GM23338 (cell line): ENCODE measurements around the gene PDE1A. TPM values are rescaled to one million over a fixed set of nuclear protein-coding genes. Genes with fewer than 3 reads are reported as not detected.

Experiments used
- ATAC-seq: fragments of 200-7000 bp; cut with Tn5 transposase; 3 replicates; pipeline ENCODE4 v1.9.1; 2020
- DNase-seq: peaks from one replicate; pipeline ENCODE4 v3.0.0-alpha.2; 2015; ENCODE audit warnings: low spot score
- H2AFZ ChIP-seq: fragments of 200-600 bp; sonication (generic); 2 replicates; pipeline ENCODE4 v1.8.0; 2016; ENCODE audit warnings: antibody characterized with exemption, mild to moderate bottlenecking, moderate library complexity
- H3F3A ChIP-seq: fragments of 200-600 bp; sonication (generic); replicated peaks from 2 replicates; pipeline ENCODE4 v1.8.0; 2017; ENCODE audit warnings: antibody characterized with exemption, mixed run types, low read depth
- H3K27ac ChIP-seq: fragments of 200-600 bp; sonication (generic); 2 replicates; pipeline ENCODE4 v1.6.1; 2016; ENCODE audit warnings: low read depth
- H3K27me3 ChIP-seq: fragments of 200-600 bp; sonication (generic); 2 replicates; pipeline ENCODE4 v1.8.0; 2016; ENCODE audit warnings: mild to moderate bottlenecking, mixed run types, moderate library complexity; ENCODE audit not compliant: insufficient read depth
- H3K36me3 ChIP-seq: fragments of 200-600 bp; sonication (generic); 2 replicates; pipeline ENCODE4 v1.8.0; 2016; ENCODE audit warnings: mild to moderate bottlenecking; ENCODE audit not compliant: insufficient read depth
- H3K4me1 ChIP-seq: fragments of 200-600 bp; sonication (generic); 2 replicates; pipeline ENCODE4 v1.8.0; 2016; ENCODE audit warnings: mild to moderate bottlenecking, moderate library complexity; ENCODE audit not compliant: insufficient read depth
- H3K4me2 ChIP-seq: fragments of 200-600 bp; sonication (generic); 2 replicates; pipeline ENCODE4 v1.7.1; 2017; ENCODE audit warnings: mixed run types
- H3K4me3 ChIP-seq: fragments of 200-600 bp; sonication (generic); 2 replicates; pipeline ENCODE4 v1.6.1; 2016; ENCODE audit warnings: mixed run types
- H3K79me2 ChIP-seq: fragments of 200-600 bp; sonication (generic); replicated peaks from 2 replicates; pipeline ENCODE4 v1.8.0; 2017; ENCODE audit warnings: mild to moderate bottlenecking; ENCODE audit not compliant: insufficient read depth
- H3K9me2 ChIP-seq: fragments of 200-600 bp; sonication (generic); 2 replicates; pipeline ENCODE4 v1.8.0; 2017; ENCODE audit not compliant: insufficient read depth
- H4K20me1 ChIP-seq: fragments of 200-600 bp; sonication (generic); replicated peaks from 2 replicates; pipeline ENCODE4 v1.8.0; 2017; ENCODE audit warnings: mild to moderate bottlenecking; ENCODE audit not compliant: insufficient read depth
- H3K27ac Mint-ChIP-seq: 2 replicates; pipeline ENCODE4 v1.8.0; 2020; ENCODE audit warnings: inconsistent platforms, mild to moderate bottlenecking, moderate library complexity, mixed read lengths
- H3K27me3 Mint-ChIP-seq: 3 replicates; pipeline ENCODE4 v1.8.0; 2022; ENCODE audit warnings: low read depth, mild to moderate bottlenecking, moderate library complexity, mixed read lengths, inconsistent platforms; ENCODE audit not compliant: insufficient read depth, poor library complexity
- H3K36me3 Mint-ChIP-seq: 3 replicates; pipeline ENCODE4 v1.8.0; 2021; ENCODE audit warnings: low read depth, mild to moderate bottlenecking, inconsistent platforms, moderate library complexity, mixed read lengths
- H3K4me1 Mint-ChIP-seq: 3 replicates; pipeline ENCODE4 v1.8.0; 2020; ENCODE audit warnings: mild to moderate bottlenecking, inconsistent platforms, mixed read lengths
- H3K4me3 Mint-ChIP-seq: 3 replicates; pipeline ENCODE4 v1.8.0; 2021; ENCODE audit warnings: moderate library complexity, mild to moderate bottlenecking, inconsistent platforms, mixed read lengths
- H3K9me3 Mint-ChIP-seq: 3 replicates; pipeline ENCODE4 v1.8.0; 2020; ENCODE audit warnings: moderate library complexity, mild to moderate bottlenecking, inconsistent platforms, mixed read lengths
- CREB1 ChIP-seq: fragments of 250-450 bp; sonication (Bioruptor Pico); IDR thresholded peaks from 2 replicates; pipeline ENCODE4 v1.5.0; 2020; ENCODE audit warnings: low read depth, mild to moderate bottlenecking, moderate library complexity
- EZH2 ChIP-seq: fragments of 200-600 bp; sonication (generic); IDR thresholded peaks from one replicate; pipeline ENCODE4 v1.8.0; 2017; ENCODE audit warnings: antibody characterized with exemption, mild to moderate bottlenecking, low read depth; ENCODE audit not compliant: unreplicated experiment
- EZH2phosphoT487 ChIP-seq: fragments of 200-600 bp; sonication (generic); IDR thresholded peaks from one replicate; pipeline ENCODE4 v1.8.1; 2018; ENCODE audit warnings: antibody characterized with exemption; ENCODE audit not compliant: unreplicated experiment
- JUNB ChIP-seq: IDR thresholded peaks from one replicate; pipeline ENCODE4 v1.6.1; 2016; ENCODE audit warnings: antibody characterized with exemption; ENCODE audit not compliant: unreplicated experiment
- NANOG ChIP-seq: IDR thresholded peaks from 2 replicates; pipeline ENCODE4 v1.6.1; 2016; ENCODE audit warnings: antibody characterized with exemption, borderline replicate concordance
- POLR2AphosphoS5 ChIP-seq: IDR thresholded peaks from 2 replicates; pipeline ENCODE4 v1.6.1; 2016; ENCODE audit warnings: antibody characterized with exemption, low read depth
- STAT1 ChIP-seq: IDR thresholded peaks from one replicate; pipeline ENCODE4 v1.6.1; 2016; ENCODE audit warnings: antibody characterized with exemption; ENCODE audit not compliant: unreplicated experiment
- ZNF114 ChIP-seq: fragments of 250-450 bp; sonication (Bioruptor Pico); IDR thresholded peaks from 2 replicates; pipeline ENCODE4 v1.5.0; 2020; ENCODE audit warnings: mild to moderate bottlenecking, moderate library complexity
- ZNF331 ChIP-seq: fragments of 250-450 bp; sonication (Bioruptor Pico); IDR thresholded peaks from 2 replicates; pipeline ENCODE4 v1.5.0; 2020; ENCODE audit warnings: low read depth, mild to moderate bottlenecking, moderate library complexity
- polyA plus RNA-seq: library from polyadenylated mRNA; unstranded; fragments of >200 nt; fragmentation: Nextera tagmentation; extraction: Ambion mirVana; gene quantifications from 2 replicates; pipeline ENCODE4 v1.2.1, GENCODE V29; 2016
- total RNA-seq: library from RNA; depleted of rRNA; stranded (reverse); fragments of >200 nt; shearing (Covaris generic); gene quantifications from 2 replicates; pipeline ENCODE4 v1.2.3, GENCODE V29; 2014
- TF ChIP-seq, protein P1 (sequence below): IDR thresholded peaks from one replicate; pipeline ENCODE4 v1.6.1; 2018; ENCODE audit warnings: antibody characterized with exemption; ENCODE audit not compliant: unreplicated experiment
- TF ChIP-seq, protein P2 (sequence below): IDR thresholded peaks from 2 replicates; pipeline ENCODE4 v1.6.1; 2016; ENCODE audit warnings: antibody characterized with exemption
- TF ChIP-seq, protein P3 (sequence below): fragments of 250-450 bp; sonication (Bioruptor Pico); IDR thresholded peaks from 2 replicates; pipeline ENCODE4 v1.5.0; 2020; ENCODE audit warnings: mild to moderate bottlenecking, moderate library complexity
- TF ChIP-seq, protein P4 (sequence below), 2 experiments: fragments of 200-600 bp in 1 of 2; sonication (generic) in 1 of 2; conservative IDR thresholded peaks; 2 replicates each; pipeline versions ENCODE4 v1.5.1 to v1.6.1; 2016 to 2017; ENCODE audit warnings: antibody characterized with exemption in 2 of 2, low read depth in 2 of 2, mild to moderate bottlenecking in 2 of 2, moderate library complexity in 1 of 2

PDE1A gene
- total and polyA plus RNA-seq, 2 experiments from 2014 or later, result 0.28 to 0.31 TPM

DNA sequence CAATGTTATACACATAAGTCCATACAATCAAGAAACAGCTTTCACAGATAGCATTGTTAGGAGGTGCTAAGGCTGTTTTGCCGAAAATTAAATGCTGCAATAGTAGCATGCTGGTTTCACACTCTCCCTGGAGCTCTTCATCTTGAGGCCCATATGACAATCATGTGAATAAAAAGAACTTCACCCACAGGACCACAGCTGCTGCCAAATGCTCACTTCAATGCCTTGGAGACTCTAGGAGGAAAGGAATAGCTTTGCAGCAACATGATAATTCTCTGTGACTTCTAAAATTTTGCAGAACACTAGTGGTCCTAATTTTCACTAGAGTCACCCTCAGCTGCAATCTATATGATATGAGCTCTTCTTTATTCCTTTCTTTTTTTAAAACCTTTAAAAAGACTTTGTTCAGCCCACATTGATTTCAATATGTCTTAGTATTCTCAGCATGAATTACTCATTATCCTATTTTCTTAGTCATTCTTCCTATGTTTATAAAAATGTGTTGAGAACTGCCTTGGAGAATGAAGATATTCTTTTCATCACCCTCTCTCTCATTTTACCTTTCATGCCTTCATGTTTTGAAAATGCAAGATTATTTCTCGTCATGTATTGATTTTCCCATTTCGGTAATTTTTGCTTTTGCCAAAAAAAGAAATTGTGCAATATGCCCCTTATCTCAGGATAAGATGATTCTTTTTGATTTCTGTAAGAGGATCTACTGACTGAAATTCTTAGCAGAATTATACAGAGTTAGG lies 108.2 kb downstream of the PDE1A start:
- Histone ChIP-seq H3F3A (no peaks in the 10 kb centered on the region), H3K4me3 (no peak overlapping the region), H3K36me3 (no peaks in the 10 kb centered on the region), H3K27ac (no peak overlapping the region), H3K27me3 (no peaks in the 10 kb centered on the region), H3K4me2 (no peak overlapping the region), H3K9me2 (no peaks in the 10 kb centered on the region; the same call in 1 of the 2 replicates), H4K20me1 (no peaks in the 10 kb centered on the region), H2AFZ (no peak overlapping the region), H3K4me1 (no peaks in the 10 kb centered on the region), H3K79me2 (no peaks in the 10 kb centered on the region)
- DNase-seq (no peak), ATAC-seq (no peak)
- TF ChIP-seq EZH2phosphoT487 (no peak), NANOG (no peak), POLR2AphosphoS5 (no peak), STAT1 (no peak), ZNF114 (CRISPR knock-in tag) (no peak), CREB1 (CRISPR knock-in tag) (no peak), JUNB (no peak), ZNF331 (CRISPR knock-in tag) (no peak), EZH2 (no peak)
- TF ChIP-seq, protein P1, sequence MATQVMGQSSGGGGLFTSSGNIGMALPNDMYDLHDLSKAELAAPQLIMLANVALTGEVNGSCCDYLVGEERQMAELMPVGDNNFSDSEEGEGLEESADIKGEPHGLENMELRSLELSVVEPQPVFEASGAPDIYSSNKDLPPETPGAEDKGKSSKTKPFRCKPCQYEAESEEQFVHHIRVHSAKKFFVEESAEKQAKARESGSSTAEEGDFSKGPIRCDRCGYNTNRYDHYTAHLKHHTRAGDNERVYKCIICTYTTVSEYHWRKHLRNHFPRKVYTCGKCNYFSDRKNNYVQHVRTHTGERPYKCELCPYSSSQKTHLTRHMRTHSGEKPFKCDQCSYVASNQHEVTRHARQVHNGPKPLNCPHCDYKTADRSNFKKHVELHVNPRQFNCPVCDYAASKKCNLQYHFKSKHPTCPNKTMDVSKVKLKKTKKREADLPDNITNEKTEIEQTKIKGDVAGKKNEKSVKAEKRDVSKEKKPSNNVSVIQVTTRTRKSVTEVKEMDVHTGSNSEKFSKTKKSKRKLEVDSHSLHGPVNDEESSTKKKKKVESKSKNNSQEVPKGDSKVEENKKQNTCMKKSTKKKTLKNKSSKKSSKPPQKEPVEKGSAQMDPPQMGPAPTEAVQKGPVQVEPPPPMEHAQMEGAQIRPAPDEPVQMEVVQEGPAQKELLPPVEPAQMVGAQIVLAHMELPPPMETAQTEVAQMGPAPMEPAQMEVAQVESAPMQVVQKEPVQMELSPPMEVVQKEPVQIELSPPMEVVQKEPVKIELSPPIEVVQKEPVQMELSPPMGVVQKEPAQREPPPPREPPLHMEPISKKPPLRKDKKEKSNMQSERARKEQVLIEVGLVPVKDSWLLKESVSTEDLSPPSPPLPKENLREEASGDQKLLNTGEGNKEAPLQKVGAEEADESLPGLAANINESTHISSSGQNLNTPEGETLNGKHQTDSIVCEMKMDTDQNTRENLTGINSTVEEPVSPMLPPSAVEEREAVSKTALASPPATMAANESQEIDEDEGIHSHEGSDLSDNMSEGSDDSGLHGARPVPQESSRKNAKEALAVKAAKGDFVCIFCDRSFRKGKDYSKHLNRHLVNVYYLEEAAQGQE, result no peak
- TF ChIP-seq, protein P2, sequence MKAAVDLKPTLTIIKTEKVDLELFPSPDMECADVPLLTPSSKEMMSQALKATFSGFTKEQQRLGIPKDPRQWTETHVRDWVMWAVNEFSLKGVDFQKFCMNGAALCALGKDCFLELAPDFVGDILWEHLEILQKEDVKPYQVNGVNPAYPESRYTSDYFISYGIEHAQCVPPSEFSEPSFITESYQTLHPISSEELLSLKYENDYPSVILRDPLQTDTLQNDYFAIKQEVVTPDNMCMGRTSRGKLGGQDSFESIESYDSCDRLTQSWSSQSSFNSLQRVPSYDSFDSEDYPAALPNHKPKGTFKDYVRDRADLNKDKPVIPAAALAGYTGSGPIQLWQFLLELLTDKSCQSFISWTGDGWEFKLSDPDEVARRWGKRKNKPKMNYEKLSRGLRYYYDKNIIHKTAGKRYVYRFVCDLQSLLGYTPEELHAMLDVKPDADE, result no peak
- TF ChIP-seq, protein P3, sequence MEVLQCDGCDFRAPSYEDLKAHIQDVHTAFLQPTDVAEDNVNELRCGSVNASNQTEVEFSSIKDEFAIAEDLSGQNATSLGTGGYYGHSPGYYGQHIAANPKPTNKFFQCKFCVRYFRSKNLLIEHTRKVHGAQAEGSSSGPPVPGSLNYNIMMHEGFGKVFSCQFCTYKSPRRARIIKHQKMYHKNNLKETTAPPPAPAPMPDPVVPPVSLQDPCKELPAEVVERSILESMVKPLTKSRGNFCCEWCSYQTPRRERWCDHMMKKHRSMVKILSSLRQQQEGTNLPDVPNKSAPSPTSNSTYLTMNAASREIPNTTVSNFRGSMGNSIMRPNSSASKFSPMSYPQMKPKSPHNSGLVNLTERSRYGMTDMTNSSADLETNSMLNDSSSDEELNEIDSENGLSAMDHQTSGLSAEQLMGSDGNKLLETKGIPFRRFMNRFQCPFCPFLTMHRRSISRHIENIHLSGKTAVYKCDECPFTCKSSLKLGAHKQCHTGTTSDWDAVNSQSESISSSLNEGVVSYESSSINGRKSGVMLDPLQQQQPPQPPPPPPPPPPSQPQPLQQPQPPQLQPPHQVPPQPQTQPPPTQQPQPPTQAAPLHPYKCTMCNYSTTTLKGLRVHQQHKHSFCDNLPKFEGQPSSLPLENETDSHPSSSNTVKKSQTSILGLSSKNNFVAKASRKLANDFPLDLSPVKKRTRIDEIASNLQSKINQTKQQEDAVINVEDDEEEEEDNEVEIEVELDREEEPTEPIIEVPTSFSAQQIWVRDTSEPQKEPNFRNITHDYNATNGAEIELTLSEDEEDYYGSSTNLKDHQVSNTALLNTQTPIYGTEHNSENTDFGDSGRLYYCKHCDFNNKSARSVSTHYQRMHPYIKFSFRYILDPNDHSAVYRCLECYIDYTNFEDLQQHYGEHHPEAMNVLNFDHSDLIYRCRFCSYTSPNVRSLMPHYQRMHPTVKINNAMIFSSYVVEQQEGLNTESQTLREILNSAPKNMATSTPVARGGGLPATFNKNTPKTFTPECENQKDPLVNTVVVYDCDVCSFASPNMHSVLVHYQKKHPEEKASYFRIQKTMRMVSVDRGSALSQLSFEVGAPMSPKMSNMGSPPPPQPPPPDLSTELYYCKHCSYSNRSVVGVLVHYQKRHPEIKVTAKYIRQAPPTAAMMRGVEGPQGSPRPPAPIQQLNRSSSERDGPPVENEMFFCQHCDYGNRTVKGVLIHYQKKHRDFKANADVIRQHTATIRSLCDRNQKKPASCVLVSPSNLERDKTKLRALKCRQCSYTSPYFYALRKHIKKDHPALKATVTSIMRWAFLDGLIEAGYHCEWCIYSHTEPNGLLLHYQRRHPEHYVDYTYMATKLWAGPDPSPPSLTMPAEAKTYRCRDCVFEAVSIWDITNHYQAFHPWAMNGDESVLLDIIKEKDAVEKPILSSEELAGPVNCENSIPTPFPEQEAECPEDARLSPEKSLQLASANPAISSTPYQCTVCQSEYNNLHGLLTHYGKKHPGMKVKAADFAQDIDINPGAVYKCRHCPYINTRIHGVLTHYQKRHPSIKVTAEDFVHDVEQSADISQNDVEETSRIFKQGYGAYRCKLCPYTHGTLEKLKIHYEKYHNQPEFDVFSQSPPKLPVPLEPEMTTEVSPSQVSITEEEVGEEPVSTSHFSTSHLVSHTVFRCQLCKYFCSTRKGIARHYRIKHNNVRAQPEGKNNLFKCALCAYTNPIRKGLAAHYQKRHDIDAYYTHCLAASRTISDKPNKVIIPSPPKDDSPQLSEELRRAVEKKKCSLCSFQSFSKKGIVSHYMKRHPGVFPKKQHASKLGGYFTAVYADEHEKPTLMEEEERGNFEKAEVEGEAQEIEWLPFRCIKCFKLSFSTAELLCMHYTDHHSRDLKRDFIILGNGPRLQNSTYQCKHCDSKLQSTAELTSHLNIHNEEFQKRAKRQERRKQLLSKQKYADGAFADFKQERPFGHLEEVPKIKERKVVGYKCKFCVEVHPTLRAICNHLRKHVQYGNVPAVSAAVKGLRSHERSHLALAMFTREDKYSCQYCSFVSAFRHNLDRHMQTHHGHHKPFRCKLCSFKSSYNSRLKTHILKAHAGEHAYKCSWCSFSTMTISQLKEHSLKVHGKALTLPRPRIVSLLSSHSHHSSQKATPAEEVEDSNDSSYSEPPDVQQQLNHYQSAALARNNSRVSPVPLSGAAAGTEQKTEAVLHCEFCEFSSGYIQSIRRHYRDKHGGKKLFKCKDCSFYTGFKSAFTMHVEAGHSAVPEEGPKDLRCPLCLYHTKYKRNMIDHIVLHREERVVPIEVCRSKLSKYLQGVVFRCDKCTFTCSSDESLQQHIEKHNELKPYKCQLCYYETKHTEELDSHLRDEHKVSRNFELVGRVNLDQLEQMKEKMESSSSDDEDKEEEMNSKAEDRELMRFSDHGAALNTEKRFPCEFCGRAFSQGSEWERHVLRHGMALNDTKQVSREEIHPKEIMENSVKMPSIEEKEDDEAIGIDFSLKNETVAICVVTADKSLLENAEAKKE, result no peak
- TF ChIP-seq, protein P4, sequence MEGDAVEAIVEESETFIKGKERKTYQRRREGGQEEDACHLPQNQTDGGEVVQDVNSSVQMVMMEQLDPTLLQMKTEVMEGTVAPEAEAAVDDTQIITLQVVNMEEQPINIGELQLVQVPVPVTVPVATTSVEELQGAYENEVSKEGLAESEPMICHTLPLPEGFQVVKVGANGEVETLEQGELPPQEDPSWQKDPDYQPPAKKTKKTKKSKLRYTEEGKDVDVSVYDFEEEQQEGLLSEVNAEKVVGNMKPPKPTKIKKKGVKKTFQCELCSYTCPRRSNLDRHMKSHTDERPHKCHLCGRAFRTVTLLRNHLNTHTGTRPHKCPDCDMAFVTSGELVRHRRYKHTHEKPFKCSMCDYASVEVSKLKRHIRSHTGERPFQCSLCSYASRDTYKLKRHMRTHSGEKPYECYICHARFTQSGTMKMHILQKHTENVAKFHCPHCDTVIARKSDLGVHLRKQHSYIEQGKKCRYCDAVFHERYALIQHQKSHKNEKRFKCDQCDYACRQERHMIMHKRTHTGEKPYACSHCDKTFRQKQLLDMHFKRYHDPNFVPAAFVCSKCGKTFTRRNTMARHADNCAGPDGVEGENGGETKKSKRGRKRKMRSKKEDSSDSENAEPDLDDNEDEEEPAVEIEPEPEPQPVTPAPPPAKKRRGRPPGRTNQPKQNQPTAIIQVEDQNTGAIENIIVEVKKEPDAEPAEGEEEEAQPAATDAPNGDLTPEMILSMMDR (conservative IDR thresholded peaks at IDR 0.05; ENCODE audit: low read depth in 2 of 2), result no peak
- Mint-ChIP-seq H3K4me3 (no peak overlapping the region), H3K27me3 (no peaks in the 10 kb centered on the region), H3K36me3 (no peaks in the 10 kb centered on the region), H3K27ac (no peak overlapping the region), H3K4me1 (peaks cover 3% of the 10 kb centered on the region; the same call in 2 of the 3 replicates), H3K9me3 (no peaks in the 10 kb centered on the region)
